ENCODE results near the gene UNC13C.

UNC13C gene

DNA sequence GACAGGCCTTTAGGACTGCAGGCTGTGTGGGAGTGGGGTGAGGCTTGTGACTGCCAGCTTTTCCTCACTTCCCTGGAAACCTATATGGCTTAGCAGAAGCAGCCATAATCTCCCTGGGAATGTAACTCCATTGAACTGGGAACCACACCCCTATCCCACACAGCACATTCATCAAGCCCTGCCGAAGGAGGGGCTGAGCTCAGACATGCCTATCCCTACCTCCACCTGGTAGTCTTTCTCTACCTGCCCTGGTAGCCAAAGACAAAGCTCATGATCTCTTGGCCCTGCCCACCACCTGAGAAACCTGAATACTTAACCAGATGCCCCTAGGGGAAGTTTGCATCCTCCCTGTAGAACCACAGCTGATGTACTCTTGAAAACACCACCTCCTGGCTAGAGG lies 219.8 kb downstream of the UNC13C start:
- H3K9me3 ChIP-seq (ENCODE audit: control insufficient read depth, insufficient read depth, low read depth, low read length) = no peaks in the 10 kb centered on the region
- ChIA-PET POLR2A (no interaction called here), CTCF (no interaction called here)
- H3K27ac ChIP-seq (ENCODE audit: extremely low read depth, low read depth, low read length) = no peak overlapping the region
- no peaks in the 10 kb centered on the region for H3K36me3 ChIP-seq (ENCODE audit: control insufficient read depth in 2 of 2, insufficient read depth in 1 of 2, low read length in 2 of 2)
- TF ChIP-seq ZBTB1 (tag by site-specific recombination; IDR thresholded peaks at IDR 0.05) = no peak
- TF ChIP-seq, protein P1, sequence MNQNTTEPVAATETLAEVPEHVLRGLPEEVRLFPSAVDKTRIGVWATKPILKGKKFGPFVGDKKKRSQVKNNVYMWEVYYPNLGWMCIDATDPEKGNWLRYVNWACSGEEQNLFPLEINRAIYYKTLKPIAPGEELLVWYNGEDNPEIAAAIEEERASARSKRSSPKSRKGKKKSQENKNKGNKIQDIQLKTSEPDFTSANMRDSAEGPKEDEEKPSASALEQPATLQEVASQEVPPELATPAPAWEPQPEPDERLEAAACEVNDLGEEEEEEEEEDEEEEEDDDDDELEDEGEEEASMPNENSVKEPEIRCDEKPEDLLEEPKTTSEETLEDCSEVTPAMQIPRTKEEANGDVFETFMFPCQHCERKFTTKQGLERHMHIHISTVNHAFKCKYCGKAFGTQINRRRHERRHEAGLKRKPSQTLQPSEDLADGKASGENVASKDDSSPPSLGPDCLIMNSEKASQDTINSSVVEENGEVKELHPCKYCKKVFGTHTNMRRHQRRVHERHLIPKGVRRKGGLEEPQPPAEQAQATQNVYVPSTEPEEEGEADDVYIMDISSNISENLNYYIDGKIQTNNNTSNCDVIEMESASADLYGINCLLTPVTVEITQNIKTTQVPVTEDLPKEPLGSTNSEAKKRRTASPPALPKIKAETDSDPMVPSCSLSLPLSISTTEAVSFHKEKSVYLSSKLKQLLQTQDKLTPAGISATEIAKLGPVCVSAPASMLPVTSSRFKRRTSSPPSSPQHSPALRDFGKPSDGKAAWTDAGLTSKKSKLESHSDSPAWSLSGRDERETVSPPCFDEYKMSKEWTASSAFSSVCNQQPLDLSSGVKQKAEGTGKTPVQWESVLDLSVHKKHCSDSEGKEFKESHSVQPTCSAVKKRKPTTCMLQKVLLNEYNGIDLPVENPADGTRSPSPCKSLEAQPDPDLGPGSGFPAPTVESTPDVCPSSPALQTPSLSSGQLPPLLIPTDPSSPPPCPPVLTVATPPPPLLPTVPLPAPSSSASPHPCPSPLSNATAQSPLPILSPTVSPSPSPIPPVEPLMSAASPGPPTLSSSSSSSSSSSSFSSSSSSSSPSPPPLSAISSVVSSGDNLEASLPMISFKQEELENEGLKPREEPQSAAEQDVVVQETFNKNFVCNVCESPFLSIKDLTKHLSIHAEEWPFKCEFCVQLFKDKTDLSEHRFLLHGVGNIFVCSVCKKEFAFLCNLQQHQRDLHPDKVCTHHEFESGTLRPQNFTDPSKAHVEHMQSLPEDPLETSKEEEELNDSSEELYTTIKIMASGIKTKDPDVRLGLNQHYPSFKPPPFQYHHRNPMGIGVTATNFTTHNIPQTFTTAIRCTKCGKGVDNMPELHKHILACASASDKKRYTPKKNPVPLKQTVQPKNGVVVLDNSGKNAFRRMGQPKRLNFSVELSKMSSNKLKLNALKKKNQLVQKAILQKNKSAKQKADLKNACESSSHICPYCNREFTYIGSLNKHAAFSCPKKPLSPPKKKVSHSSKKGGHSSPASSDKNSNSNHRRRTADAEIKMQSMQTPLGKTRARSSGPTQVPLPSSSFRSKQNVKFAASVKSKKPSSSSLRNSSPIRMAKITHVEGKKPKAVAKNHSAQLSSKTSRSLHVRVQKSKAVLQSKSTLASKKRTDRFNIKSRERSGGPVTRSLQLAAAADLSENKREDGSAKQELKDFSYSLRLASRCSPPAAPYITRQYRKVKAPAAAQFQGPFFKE (tag by site-specific recombination; IDR thresholded peaks at IDR 0.05; ENCODE audit: borderline replicate concordance) = no peak
- TF ChIP-seq ZNF335 (tag by site-specific recombination; conservative IDR thresholded peaks at IDR 0.05) = no peak
- no peak for TF ChIP-seq ZNF140 (tag by site-specific recombination; IDR thresholded peaks at IDR 0.05)
- no peak for TF ChIP-seq KLF9 (tag by site-specific recombination; IDR thresholded peaks at IDR 0.05; ENCODE audit: low read depth)
- TF ChIP-seq, protein P2, sequence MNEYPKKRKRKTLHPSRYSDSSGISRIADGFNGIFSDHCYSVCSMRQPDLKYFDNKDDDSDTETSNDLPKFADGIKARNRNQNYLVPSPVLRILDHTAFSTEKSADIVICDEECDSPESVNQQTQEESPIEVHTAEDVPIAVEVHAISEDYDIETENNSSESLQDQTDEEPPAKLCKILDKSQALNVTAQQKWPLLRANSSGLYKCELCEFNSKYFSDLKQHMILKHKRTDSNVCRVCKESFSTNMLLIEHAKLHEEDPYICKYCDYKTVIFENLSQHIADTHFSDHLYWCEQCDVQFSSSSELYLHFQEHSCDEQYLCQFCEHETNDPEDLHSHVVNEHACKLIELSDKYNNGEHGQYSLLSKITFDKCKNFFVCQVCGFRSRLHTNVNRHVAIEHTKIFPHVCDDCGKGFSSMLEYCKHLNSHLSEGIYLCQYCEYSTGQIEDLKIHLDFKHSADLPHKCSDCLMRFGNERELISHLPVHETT (tag by site-specific recombination; IDR thresholded peaks at IDR 0.05) = no peak
- no peak for TF ChIP-seq ZNF132 (tag by site-specific recombination; IDR thresholded peaks at IDR 0.05; ENCODE audit: borderline replicate concordance)
- TF ChIP-seq ZNF174 (tag by site-specific recombination; IDR thresholded peaks at IDR 0.05) = no peak
- TF ChIP-seq ZNF266 (tag by site-specific recombination; IDR thresholded peaks at IDR 0.05; ENCODE audit: low read depth) = no peak
- TF ChIP-seq, protein P3, sequence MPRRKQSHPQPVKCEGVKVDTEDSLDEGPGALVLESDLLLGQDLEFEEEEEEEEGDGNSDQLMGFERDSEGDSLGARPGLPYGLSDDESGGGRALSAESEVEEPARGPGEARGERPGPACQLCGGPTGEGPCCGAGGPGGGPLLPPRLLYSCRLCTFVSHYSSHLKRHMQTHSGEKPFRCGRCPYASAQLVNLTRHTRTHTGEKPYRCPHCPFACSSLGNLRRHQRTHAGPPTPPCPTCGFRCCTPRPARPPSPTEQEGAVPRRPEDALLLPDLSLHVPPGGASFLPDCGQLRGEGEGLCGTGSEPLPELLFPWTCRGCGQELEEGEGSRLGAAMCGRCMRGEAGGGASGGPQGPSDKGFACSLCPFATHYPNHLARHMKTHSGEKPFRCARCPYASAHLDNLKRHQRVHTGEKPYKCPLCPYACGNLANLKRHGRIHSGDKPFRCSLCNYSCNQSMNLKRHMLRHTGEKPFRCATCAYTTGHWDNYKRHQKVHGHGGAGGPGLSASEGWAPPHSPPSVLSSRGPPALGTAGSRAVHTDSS (tag by site-specific recombination; IDR thresholded peaks at IDR 0.05) = no peak
- no peak for TF ChIP-seq ZNF837 (tag by site-specific recombination; IDR thresholded peaks at IDR 0.05)
- no peak for TF ChIP-seq ZBTB7A (tag by site-specific recombination; IDR thresholded peaks at IDR 0.05; ENCODE audit: low read depth)
- no peak for TF ChIP-seq ZNF747 (tag by site-specific recombination; IDR thresholded peaks at IDR 0.05)
- TF ChIP-seq ZNF621 (tag by site-specific recombination; IDR thresholded peaks at IDR 0.05) = no peak
- TF ChIP-seq IKZF3 (tag by site-specific recombination; IDR thresholded peaks at IDR 0.05) = no peak
- no peak for TF ChIP-seq ZNF248 (tag by site-specific recombination; IDR thresholded peaks at IDR 0.05)
- H3K4me3 ChIP-seq (ENCODE audit: low read depth, low read length) = no peak overlapping the region
- H3K4me1 ChIP-seq (ENCODE audit: control insufficient read depth, insufficient read depth, low read length) = no peaks in the 10 kb centered on the region

DNA sequence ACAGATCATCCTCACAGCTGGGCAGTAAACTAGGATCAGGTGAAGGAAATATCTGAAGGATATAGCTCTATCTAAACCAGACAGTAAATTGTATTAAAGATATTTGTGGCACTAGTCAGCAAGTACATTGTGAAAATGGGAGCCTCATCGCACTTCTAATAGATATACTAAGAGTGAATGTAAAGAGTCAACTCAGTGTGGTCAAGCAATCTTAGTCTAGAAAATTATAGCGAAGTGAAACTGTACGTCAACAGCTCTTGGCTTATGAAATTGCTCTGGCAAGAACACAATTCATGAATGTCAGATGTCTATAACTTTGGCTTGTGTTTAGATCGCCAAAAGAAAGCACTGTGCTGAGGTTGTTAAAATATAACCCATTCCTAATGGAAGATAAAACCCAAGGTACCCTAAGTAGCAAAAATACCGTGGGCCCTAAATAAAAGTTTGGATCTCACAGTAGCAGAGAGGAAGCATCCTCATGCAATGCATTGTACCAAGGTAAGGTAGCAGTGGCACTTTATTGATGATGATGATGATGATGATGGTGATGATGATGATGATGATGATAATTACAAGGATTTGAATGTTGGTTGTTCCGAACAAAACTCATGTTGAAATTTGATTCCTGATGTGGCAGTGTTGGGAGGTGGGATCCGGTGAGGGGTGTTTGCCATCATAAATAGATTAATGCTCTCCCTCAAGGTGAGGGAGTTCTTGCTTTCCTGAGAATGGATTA lies 228.5 kb downstream of the UNC13C start:
- H3K27ac ChIP-seq (ENCODE audit: extremely low read depth, low read depth, low read length) = no peak overlapping the region
- no peaks in the 10 kb centered on the region for H3K9me3 ChIP-seq (ENCODE audit: control insufficient read depth, insufficient read depth, low read depth, low read length)
- CTCF ChIA-PET = interaction anchor here (0.5 kb wide), 1 partner anchor 94 kb away, joined by 3 read pairs; no protein-coding TSS in a partner anchor
- POLR2A ChIA-PET = no interaction called here
- no peaks in the 10 kb centered on the region for H3K4me1 ChIP-seq (ENCODE audit: control insufficient read depth, insufficient read depth, low read length)
- TF ChIP-seq, protein P3 (tag by site-specific recombination; IDR thresholded peaks at IDR 0.05) = peak; percentile 58
- no peak for TF ChIP-seq KLF1 (tag by site-specific recombination; IDR thresholded peaks at IDR 0.05)
- no peak for TF ChIP-seq ZNF341 (tag by site-specific recombination; IDR thresholded peaks at IDR 0.05; ENCODE audit: low read depth)
- H3K4me3 ChIP-seq (ENCODE audit: low read depth, low read length) = no peak overlapping the region
- H3K36me3 ChIP-seq (ENCODE audit: control insufficient read depth in 2 of 2, insufficient read depth in 1 of 2, low read length in 2 of 2) = no peaks in the 10 kb centered on the region

Measured in HEK293 (cell line).